ENCODE results near the gene NCBP3.
"Not testable (repeated sequence)": the region's sequence is repeated elsewhere in the genome, so short reads cannot be mapped to it uniquely, and the experiment has no call there.

Gene NCBP3

DNA sequence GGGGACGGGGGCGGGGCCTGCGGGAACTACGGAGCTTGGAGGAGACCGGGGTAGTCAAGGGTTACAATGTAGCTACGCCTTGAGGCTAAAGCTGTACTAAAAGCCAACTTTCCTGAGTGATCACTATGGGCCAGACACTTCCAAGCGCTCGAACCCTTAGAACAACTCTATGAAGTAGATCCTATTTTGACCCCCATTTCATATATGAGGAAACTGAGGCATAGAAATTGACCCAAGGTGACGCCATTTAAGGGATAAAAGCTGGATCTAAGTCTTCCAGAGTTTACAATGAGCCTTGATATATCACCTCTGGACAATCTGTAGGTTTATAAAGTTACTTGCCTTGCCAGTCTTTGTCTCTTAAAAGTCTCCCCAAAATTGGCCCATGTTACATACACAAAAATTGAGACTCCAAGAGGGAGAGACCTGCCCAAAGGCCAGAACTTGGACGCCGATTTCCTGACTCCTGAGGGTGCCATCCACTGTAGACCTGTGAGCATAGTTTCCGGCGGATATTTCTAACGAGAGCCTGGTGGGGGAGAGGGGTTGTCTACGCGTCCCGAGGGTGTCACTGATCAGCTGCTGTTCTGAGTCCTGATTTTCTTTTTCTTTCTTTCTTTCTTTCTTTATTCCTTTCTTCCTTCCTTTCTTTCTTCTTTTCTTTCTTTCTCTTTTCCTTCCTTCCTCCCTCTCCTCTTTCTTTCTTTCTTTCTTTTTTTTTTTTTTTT lies 555 bp upstream of the NCBP3 start:
- no peak for DNase-seq

DNA sequence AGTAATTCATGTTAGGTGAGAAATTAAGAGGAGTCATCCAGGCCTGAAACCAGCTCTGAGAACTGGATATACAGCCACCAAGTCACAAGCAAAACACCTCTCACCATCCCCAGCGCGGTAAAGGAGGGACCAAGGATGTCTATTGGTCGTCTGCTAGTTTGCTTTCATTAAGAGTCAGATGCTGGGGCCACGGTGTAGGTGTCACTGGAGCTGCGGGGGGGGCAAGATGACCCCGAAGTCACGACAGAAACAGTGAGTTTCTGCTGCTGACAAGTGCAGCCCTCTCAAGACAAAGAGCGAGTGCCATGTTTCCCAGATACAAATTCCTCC lies 790 bp downstream of the NCBP3 start:
- DNase-seq: no peak

DNA sequence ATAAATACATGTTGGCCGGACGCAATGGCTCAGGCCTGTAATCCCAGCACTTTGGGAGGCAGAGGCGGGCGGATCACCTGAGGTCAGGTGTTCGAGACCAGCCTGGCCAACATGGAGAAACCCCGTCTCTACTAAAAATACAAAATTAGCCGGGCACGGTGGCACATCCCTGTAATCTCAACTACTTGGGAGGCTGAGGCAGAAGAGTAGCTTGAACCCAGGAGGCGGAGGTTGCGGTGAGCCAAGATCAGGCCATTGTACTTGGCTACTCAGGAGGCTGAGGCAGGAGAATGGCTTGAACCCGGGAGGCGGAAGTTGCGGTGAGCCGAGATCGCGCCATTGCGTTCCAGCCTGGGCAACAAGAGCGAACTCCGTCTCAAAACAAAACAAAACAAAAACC lies 1.5 kb downstream of the NCBP3 start:
- DNase-seq: not testable (repeated sequence)

DNA sequence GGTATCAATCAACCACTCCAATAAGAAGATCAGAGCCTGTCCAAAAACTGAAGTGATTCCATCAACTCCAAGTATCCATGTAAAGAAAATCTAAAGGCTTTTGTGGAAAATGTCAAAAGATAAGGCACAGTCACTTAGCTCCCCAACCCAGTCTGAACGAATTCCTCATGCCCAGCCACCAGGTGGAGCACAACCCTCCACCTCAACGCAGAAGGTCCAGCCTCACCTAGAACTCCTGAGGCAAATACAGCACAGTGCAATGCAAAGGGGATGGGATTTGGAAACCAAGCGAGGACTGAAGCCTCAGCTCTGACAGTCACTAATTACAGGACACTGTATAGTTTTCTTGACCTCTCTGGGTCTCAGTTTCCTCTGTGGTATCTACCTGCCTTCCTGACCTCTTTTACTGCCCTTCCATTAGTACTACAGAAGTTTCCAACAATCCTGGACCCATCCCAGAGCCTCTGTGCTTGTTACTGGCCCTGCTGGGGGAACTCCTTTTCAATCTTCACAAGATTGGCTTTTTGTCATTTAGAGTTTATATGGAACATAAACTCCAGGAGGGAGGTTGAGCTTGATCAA lies 2.0 kb downstream of the NCBP3 start:
- no peak for DNase-seq

DNA sequence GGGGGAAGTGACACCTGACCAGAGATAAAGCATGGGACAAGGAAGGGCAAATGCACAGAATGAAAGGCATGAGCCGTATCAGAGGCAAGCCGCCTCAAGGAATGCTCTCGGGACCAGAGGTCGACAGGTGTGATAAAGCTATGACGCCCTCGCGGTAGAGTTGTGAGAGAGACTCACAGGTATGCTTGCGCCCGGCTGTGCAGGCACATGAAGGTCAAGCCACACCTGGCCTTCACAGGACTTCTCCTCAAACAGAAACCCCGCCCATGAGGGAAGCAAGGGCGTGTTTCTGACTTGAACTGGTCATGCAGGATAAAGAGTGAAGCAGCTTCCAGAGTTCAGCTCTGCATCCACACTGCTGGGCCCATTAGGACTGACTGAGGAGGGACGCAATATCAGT lies 7.8 kb downstream of the NCBP3 start:
- DNase-seq: no peak

DNA sequence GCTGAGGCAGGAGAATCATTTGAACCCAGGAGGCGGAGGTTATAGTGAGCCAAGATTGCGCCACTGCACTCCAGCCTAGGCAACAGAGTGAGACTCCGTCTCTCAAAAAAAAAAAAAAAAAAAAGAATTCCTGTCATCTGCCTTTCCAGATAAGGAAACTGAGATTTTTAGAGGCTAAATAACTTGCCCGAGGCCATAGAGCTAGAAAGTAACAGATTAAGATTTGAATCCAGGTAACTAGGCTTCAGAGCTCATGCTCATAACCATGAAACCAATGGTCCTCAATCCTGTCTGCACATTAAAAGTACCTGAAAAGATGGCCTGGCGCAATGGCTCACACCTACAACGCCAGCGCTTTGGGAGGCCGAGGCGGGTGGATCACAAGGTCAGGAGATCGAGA lies 9.5 kb downstream of the NCBP3 start:
- DNase-seq: no peak

DNA sequence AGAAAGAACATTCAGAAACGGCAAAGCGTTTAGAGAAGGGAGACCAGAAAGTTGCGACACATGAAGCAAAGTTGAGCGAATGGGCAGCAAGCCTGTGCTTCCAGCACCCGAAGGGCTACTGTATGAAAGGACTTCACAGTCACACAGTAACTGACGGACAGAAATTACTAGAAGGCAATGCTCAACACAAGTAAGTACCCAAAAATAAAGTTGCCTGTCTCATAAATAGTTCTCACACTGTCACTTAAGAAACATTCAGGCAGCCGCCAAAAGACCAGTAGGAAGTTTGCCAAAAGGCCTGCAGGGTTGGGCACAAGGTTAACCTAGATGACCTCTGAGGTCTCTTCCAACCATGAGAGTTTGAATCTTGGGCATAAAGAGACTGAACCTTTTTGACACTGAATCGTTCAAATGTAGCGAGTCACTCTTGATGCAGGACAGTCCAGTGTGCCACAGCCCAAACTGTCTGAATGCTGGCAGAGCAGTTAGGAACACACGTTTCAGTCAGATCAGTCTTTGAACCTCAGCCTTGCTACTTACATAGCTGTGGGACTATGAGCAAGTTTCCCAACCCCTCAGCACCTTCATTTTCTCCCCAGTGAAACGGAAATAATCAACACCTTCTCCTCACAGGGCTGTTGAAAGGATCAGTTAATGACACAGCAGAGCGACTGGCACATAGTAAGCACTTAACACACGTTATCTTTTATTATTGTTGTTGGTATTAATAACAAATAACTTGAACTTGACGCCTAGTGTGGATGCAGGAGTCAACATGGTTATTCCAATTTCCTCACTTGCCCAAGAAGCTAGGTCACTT lies 10.4 kb downstream of the NCBP3 start:
- DNase-seq: no peak

DNA sequence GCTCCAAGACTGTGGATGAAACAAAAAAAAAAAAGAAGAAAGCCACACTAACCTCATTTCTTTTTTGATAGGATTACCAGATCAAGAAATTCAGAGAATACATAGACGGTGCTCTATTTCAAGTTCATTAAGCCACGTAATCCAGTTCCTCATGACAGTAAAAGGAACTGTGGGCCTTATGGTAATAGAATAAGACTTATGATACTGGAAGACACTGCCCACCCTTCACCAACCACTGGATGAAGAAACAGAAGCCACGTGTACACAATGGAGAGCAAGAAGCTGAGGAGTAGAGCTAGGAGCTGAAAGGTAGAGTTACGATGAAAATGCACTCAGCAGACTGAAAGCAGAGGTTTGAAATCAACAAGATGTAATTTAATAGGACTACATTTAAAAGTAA lies 11.2 kb downstream of the NCBP3 start:
- DNase-seq: no peak

DNA sequence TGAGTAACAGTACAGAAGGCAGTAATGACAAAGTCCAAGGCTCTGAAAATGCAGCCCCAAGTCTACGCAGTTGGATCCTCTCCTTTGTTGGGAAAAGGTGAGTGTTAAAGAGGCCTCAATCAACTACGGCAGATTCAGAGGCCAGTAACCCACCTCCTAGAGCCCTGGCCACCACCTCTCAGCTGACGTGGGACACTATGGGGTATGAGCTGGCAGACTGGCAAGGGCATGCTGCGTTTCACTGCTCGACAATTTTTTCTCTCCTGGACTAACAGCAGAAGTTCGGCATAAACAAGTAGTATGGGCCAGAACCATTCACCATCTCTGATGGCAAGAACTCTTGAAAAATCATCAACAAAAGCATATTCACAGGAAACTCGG lies 17.2 kb downstream of the NCBP3 start:
- no peak for DNase-seq

DNA sequence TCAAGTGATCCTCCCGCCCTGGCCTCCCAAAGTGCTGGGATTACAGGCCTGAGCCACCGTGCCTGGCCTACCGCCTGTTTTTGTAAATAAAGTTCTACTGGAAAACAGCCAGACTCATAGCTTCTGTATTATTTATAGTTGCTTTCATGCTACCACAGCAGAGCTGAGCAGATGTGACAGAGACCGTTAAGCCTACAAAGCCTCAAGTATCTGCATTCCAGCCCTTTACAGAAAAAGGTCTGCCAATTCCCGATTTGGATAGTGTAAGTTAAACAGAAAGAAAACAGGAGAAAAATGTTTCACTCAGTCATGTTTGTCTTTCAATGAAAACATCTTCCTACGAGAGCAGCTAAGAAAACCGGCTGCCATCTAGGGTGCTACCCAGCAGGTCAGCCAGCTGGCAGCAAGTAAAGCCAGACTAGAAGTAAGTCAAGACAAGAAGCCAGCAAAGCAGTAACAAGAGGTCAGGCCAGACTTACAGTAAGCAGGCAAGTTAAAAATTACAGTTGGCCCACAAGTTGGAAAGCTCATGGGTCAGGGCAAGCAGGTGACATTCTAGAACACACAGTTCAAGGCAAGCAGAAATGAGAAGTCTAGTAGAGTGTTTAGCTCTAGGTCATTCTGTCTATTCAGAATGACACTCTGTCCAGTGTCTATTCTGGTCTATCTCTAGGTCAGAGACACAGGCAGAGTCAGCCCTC lies 17.7 kb downstream of the NCBP3 start:
- DNase-seq: no peak

DNA sequence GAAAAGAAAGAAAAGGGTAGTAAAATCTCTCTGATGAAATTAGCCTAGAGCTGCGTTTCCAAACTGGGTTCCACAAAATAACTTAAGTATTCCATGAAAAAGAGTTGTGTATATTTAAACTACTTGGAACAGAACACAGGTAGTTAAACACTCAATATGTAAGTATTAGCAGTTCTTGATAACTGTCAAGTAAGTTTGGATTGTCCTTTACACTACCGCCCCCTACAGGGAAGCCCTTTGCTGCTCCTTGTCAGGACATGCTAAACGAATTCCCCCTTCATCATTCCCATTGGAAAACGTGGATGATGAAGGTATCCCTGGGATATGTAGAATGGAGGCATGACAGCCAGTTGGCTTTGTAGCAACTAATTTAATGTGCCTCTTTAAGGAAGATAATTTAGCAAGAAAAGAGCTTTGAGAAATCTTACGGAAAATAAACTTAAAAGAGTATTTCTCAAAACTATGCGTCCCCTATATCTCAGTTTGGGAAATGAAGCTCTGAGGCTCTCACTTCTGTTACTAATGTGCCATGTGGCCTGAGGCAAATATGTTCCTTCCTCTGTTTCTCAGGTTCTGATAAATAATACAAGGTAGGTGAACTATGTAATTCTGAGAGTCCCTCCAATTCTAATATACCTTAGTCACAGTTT lies 18.8 kb downstream of the NCBP3 start:
- DNase-seq: peak; percentile 1

DNA sequence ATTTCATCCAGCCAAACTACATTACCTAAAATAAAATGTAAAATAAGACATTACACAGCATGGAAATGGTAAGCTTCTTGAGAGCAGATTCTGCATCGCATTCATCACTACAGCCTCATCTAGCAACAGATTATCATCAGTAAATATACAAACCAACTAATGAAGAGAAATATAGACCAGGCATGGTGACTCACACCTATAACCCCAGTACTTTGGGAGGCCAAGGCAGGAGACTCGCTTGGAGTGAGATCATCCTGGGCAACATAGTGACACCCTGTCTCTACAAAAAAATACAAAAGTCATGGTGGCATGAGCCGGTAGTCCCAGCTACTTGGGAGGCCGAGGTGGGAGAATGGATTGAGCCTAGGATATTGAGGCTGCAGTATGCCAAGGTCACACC lies 19.9 kb downstream of the NCBP3 start:
- DNase-seq: no peak

DNA sequence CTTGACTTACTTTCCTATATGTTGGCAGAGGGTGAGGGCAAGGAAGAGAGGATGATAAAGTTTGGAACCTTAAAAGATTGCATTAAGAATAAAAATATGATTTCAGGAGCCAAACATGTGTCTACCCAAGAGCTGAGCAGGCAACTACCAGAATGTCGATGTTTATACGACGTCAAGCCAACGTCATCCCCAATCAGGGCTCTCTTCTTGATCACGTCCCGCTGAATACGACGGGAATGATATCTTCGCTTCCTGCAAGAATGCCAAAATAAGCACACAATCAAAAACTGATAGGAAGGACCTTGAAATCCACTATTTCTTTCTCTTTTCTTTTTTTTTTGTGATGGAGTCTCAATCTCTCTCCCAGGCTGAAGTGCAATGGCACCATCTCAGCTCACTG lies 24.9 kb downstream of the NCBP3 start:
- DNase-seq: no peak

DNA sequence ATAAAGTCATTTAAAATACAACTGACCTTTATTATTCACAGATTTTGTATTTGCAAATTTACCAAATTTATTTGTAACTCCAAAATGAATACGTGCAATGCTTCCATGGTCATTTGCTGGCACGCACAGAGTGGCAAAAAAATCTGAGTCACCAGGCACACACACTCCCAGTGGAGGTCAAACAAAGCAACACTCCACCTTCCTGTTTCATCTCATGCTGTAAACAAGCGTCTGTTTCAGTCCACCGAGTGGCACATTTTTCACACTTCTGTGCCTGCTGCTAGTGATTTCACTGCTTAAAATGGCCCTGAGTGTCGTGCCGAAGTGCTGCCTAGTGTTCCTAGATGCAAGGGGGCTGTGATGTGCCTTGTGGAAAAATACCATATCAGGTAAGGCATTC lies 27.3 kb downstream of the NCBP3 start:
- no peak for DNase-seq

DNA sequence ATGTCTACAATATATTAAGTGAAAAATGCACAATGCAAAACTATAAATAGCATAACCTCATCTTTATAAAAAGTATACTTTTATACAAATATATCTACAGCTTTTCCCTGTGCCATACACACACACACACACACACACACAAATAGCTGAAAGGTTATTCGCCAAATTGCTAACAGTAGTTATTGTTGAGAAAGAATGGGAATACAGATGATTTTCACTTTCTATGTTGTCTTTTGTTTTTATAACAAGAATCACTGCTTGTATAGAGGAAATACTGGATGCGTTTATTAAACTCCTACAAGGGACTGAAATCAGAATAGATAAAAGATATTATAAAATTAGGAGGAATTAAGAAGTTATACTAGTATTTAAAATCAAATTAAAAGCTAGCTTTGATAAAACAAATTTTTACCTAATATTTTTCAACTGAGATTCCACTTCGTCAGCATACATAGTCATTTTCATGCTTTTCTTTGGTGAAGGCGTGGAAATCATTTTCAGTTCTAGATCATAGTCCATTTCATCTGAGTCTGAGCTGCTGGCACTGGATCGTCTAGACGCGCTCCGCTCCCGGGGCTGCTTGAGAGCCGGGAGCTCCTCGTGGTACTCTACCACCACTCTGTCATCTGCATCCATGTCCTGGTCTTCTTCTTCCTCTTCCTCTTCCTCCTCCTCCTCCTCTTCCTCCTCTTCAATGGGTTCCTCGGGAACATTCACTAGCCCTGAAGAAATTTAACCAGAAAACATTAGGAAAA lies 28.0 kb downstream of the NCBP3 start:
- no peak for DNase-seq

DNA sequence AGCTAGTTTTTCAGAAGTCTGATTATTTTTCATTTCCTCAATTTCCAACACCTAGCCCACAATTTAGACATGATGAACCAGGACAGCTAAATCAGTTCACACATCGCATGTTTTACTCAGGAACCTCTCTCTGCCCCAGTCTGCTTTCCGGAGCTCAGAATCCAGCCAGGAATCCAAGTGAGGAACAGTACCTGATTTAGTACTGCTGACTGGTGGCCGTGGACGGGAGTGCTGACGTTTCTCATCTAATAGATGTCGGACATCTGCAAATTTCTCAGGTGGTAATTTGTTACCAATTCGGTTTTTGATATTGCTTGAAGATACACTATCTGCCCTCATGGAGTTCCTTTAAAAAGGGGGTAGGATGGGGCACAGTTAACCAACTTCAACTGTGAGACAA lies 30.1 kb downstream of the NCBP3 start:
- no peak for DNase-seq

DNA sequence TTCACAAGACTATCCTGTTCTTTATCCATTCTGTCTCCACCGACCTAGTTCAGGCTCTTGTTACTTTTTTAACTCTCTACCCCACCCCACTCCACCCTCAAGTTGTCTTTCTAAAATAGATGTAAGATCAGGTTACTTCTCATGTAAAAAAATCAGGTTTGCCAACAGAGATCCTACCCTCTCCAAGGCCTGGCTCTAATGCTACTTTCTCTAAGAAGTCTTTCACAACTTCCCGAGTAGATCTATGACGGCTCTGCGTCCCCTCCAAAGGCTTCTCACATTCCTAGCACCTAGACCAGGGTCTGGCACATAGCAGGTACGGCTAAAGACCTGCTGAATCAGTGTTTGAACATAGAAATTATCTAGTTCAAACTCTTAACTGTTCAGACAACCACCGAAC lies 30.9 kb downstream of the NCBP3 start:
- DNase-seq: no peak

DNA sequence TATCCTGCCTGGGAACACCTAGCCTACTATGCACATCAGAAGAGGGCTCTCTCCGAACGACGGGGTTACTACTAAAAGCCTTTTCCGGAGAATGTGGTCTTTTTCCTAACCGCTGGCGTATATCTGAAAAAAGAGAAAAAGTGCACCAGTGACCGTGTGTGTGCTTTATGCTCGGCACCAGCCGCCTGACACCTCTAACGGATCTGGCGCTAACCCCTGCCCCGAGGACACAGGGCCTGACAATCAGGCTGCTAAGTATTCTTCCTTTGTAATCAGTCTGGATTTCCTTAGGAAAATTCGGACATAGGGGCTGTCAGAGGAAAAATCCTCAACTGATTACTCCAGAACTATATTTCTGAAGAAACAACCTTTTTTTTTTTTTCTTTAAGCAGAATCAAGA lies 31.7 kb downstream of the NCBP3 start:
- DNase-seq: no peak

DNA sequence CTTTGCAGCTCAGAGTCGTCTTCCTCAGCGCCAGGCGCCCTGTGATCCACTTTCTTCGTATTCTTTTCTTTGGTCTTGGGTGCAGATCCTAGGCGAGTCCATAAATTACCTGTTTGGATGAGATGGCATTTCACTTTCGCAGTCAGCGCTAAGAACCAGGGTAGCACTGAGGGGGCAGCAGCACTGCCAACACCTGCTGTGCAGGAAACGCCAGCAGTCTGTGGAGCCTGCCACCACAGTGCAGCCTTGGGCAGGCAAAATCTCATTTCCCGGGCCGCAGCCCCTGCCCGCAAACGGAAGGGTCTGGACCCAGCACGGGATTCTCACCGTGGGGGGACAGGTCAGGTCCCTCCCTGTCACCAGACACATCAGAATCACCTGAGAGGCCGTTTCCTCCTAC lies 32.9 kb downstream of the NCBP3 start:
- no peak for DNase-seq

DNA sequence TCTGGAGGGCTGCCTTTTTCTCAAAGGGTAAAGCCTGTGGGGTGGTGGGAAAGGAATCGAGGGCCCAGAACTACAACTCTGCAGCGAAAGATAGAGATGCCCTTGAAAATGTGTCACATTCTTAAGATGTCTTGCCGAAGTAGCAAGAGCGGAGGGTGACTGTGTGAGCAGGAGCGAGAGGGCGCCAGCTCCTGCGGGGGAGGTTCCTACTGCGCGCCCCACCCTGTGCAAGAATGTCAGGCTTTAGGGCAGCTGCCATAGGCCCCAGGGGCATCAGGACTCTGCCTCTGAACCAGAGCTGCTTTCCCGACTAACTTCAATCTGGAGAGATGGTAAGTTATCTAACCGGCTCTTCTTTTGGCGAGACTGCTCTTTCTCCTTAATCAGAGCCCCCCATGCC lies 33.3 kb downstream of the NCBP3 start:
- DNase-seq: no peak

DNA sequence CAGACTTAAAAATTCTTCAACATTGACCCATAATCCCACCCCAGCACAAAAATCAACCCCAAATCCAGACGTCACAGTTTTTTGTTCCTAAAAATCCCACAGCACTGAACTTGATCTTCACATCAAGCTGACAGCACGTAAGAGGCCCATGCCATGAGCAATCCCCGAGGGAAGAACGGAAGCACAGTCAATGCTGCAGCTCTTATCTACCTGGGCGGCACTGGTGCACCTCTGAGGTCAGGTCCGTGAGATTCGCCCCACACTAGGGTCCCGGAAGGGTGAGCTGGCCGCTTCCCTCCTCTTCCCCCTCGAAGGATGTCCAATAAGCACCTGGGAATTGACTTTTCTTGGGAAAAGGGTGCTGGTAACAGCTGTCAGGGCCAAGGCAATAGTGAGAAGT lies 33.8 kb downstream of the NCBP3 start:
- DNase-seq: no peak

DNA sequence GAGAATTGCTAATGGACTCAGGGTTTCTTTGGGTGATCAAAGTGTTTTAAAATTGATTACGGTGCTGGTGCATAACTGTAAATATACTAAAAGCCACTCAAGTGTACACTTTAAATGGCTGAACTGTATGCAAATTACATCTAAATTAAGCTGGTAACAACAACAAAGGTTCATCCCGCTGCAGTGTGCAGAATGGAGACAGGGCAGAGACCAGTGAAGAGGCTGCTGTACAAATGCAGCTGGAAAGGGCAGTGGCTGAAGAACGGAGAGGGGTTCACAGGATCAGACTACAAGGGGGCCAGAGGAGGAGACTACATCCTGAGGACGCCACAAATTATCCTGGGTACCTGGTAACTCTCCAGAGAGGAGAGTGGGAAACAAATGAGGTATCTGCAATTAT lies 36.0 kb downstream of the NCBP3 start:
- DNase-seq: no peak

DNA sequence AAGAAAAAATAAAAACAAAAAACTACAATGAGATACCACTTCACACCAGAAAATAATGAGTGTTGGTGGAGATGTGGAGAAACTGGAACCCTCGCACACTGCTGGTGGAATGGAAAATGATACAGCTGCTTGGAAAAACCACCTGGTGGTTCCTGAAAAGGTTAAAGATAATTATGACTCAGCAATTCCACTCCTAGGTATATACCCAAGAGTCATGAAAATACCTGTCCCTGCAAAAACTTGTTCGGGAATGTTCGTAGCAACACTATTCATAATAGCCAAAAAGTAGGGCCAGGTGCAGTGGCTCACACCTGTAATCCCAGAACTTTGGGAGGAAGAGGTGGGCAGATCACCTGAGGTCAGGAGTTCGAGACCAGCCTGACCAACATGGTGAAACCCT lies 36.9 kb downstream of the NCBP3 start:
- no peak for DNase-seq
